ENCODE data around the gene MLLT6. TPM values are rescaled to one million over a fixed set of nuclear protein-coding genes. Genes with fewer than 3 reads are reported as not detected.

MLLT6 gene
- total RNA-seq, 1 donor from 2014 or later = 59.8 TPM

GRCh38 chr17:38709104-38709820 is 4.2 kb downstream of the MLLT6 start:
- TF ChIP-seq, protein P1, sequence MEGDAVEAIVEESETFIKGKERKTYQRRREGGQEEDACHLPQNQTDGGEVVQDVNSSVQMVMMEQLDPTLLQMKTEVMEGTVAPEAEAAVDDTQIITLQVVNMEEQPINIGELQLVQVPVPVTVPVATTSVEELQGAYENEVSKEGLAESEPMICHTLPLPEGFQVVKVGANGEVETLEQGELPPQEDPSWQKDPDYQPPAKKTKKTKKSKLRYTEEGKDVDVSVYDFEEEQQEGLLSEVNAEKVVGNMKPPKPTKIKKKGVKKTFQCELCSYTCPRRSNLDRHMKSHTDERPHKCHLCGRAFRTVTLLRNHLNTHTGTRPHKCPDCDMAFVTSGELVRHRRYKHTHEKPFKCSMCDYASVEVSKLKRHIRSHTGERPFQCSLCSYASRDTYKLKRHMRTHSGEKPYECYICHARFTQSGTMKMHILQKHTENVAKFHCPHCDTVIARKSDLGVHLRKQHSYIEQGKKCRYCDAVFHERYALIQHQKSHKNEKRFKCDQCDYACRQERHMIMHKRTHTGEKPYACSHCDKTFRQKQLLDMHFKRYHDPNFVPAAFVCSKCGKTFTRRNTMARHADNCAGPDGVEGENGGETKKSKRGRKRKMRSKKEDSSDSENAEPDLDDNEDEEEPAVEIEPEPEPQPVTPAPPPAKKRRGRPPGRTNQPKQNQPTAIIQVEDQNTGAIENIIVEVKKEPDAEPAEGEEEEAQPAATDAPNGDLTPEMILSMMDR (IDR thresholded peaks at IDR 0.05; ENCODE audit: partially characterized antibody, unreplicated experiment) = no peak
- no peak for DNase-seq
- Mint-ChIP-seq H3K4me1 (ENCODE audit: low read depth, unreplicated experiment) (peaks cover 12% of the 10 kb centered on the region), H3K27me3 (ENCODE audit: unreplicated experiment) (peaks cover 12% of the 10 kb centered on the region), H3K9me3 (ENCODE audit: unreplicated experiment) (peaks cover 17% of the 10 kb centered on the region), H3K4me3 (ENCODE audit: unreplicated experiment) (peak overlapping the region; percentile 28), H3K36me3 (ENCODE audit: unreplicated experiment) (no peaks in the 10 kb centered on the region), H3K27ac (ENCODE audit: unreplicated experiment) (peak overlapping the region; percentile 4)

DNA sequence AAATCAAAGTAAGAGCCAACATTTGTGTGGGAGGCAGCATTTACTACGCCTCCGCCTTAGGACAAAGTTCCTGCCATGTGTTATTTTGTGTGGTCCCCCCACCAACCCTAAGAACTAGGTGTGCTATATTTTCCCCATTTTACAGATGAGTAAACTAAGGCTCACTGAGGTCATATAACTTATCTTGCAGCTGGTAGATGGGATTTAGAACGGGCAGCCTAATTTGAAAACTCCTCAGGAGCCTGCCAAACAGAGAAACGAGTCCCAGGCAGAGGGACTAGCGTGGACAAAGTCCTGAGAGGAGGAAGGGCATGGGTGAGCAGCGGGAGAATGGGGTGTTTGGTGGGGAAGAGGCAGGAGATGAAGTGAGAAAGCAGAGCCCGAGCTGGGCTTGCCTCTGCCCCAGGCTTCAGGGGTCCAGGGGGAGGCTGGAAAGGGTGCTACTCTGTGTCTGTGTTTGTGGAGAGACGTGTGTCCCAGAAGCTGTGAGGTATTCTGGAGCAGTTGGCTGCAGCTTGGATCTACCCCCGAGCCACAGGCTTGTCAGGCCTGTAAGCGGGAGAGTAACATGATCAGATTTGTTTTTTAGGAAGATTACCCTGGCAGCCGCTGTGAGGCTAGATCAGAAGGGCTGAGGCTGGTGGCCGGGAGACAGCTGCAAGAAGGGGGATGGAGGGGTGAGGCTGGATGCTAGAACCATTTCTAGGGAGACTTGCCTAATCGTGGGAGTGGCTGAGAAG is 5.0 kb downstream of the MLLT6 start:
- Mint-ChIP-seq H3K9me3 (ENCODE audit: unreplicated experiment) (peaks cover 14% of the 10 kb centered on the region), H3K4me1 (ENCODE audit: low read depth, unreplicated experiment) (peaks cover 9% of the 10 kb centered on the region), H3K4me3 (ENCODE audit: unreplicated experiment) (no peak overlapping the region), H3K27me3 (ENCODE audit: unreplicated experiment) (peaks cover 10% of the 10 kb centered on the region), H3K27ac (ENCODE audit: unreplicated experiment) (no peak overlapping the region), H3K36me3 (ENCODE audit: unreplicated experiment) (no peaks in the 10 kb centered on the region)
- no peak for DNase-seq
- TF ChIP-seq, protein P1 (IDR thresholded peaks at IDR 0.05; ENCODE audit: partially characterized antibody, unreplicated experiment) = no peak

- no peak overlapping the region for H3K4me3 Mint-ChIP-seq (ENCODE audit: unreplicated experiment)
Measured at GRCh38 chr17:38710604-38710962, 5.5 kb downstream of the MLLT6 start.

GRCh38 chr17:38710985-38711384 is 5.9 kb downstream of the MLLT6 start:
- TF ChIP-seq, protein P1 (IDR thresholded peaks at IDR 0.05; ENCODE audit: partially characterized antibody, unreplicated experiment) = no peak

More at GRCh38 chr17:38710604-38710962, 5.5 kb downstream of the MLLT6 start:
- Mint-ChIP-seq H3K27me3 (ENCODE audit: unreplicated experiment) (peaks cover 10% of the 10 kb centered on the region), H3K9me3 (ENCODE audit: unreplicated experiment) (peaks cover 15% of the 10 kb centered on the region), H3K27ac (ENCODE audit: unreplicated experiment) (no peak overlapping the region), H3K4me1 (ENCODE audit: low read depth, unreplicated experiment) (peaks cover 9% of the 10 kb centered on the region), H3K36me3 (ENCODE audit: unreplicated experiment) (no peaks in the 10 kb centered on the region)
- TF ChIP-seq, protein P1 (IDR thresholded peaks at IDR 0.05; ENCODE audit: partially characterized antibody, unreplicated experiment) = no peak
- DNase-seq = no peak

More at GRCh38 chr17:38710985-38711384, 5.9 kb downstream of the MLLT6 start:
- no peaks in the 10 kb centered on the region for H3K36me3 Mint-ChIP-seq (ENCODE audit: unreplicated experiment)
- DNase-seq = no peak
- H3K4me3 Mint-ChIP-seq (ENCODE audit: unreplicated experiment) = no peak overlapping the region
- H3K4me1 Mint-ChIP-seq (ENCODE audit: low read depth, unreplicated experiment) = peaks cover 9% of the 10 kb centered on the region
- no peak overlapping the region for H3K27ac Mint-ChIP-seq (ENCODE audit: unreplicated experiment)
- peaks cover 12% of the 10 kb centered on the region for H3K27me3 Mint-ChIP-seq (ENCODE audit: unreplicated experiment)
- peaks cover 15% of the 10 kb centered on the region for H3K9me3 Mint-ChIP-seq (ENCODE audit: unreplicated experiment)

All from glutamatergic neuron (in vitro differentiated cells).